ENCODE results near the gene IQCC.
"Not testable (repeated sequence)": the region's sequence is repeated elsewhere in the genome, so short reads cannot be mapped to it uniquely, and the experiment has no call there.

Gene IQCC

DNA sequence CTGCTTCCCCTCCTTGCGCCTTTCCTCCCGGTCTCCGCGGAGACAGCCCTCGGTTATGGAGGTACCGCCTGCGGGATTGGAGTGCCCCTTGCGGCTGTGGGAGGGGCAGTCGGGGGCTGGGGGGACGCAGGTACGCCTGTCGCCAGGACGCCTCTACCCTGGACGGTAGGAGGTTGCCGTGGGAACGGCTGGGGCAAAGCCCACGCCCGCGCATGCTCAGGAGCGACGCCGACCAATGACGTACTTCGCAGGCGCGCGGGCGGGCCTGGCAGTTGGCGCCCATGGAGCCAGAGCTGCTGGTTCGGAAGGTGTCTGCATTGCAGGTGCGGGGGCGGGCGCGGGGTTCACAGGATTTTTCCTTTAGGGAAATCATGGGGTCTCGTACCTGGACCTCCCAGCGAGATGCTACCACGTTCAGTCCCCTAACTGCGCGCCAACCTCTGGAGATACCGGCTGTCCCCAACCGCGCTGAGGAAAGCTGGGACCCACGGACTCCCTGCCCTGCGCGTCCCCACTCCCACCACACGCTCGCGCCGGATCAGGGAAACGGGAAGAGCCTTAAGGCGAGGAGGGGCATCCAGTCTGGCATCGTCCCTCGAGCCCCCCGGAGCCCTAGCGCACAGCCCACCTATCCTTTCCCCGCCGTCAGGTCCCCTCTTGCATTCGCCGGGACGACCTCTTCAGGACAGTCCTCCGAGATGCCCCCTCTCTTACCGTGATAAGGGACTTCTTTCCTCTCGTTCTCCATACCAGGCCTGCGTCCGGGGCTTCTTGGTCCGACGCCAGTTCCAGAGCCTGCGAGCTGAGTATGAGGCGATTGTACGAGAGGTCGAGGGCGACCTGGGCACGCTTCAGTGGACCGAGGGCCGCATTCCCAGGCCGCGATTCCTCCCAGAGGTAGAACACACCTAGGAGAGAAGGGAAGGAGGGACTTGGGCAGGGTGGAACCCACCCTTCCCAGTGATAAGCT is at the start of gene IQCC:
Gene IQCC, plus strand, starts transcription at position 271 of the 970 bp plus-strand sequence. Its CDS starts 11 bp downstream, at position 282.
- H3K27ac ChIP-seq (ENCODE audit: low read depth, low read length), result no peak within 1 kb of the TSS
- peak within 1 kb of the TSS; percentile 83 to 84 for H3K4me3 ChIP-seq (ENCODE audit: low read depth in 1 of 2, low read length in 2 of 2)
- peaks cover 24 to 43% of the 10 kb centered on the region in 2 donors for H3K4me1 ChIP-seq (ENCODE audit: control insufficient read depth in 1 of 2, insufficient read depth in 2 of 2, low read length in 2 of 2)

GRCh38 chr1:32159189-32159588 is 46.3 kb upstream of the IQCC start:
- Histone ChIP-seq H3K27ac (ENCODE audit: low read depth, low read length) (no peak overlapping the region), H3K27me3 (ENCODE audit: control insufficient read depth in 1 of 2, insufficient read depth in 2 of 2, low read length in 2 of 2) (no peaks in the 10 kb centered on the region), H3K4me3 (ENCODE audit: low read depth in 1 of 2, low read length in 2 of 2) (no peak overlapping the region), H3K9me3 (ENCODE audit: control insufficient read depth in 1 of 2, low read length in 2 of 2) (no peaks in the 10 kb centered on the region), H3K4me1 (ENCODE audit: control insufficient read depth in 1 of 2, insufficient read depth in 2 of 2, low read length in 2 of 2) (no peaks in the 10 kb centered on the region), H3K9ac (ENCODE audit: low read depth in 1 of 2, low read length in 2 of 2) (no peak overlapping the region), H3K36me3 (ENCODE audit: control insufficient read depth in 1 of 2, insufficient read depth in 2 of 2, low read length in 2 of 2) (peaks cover 48 to 86% of the 10 kb centered on the region in 2 donors)

More for the DNA sequence above, at the start of gene IQCC:
- Histone ChIP-seq H3K36me3 (ENCODE audit: control insufficient read depth in 1 of 2, insufficient read depth in 2 of 2, low read length in 2 of 2) (peaks cover 0 to 4% of the 10 kb centered on the region in 2 donors), H3K9ac (ENCODE audit: low read depth in 1 of 2, low read length in 2 of 2) (peak within 1 kb of the TSS; percentile 90 to 97), H3K27me3 (ENCODE audit: control insufficient read depth in 1 of 2, insufficient read depth in 2 of 2, low read length in 2 of 2) (no peaks in the 10 kb centered on the region), H3K9me3 (ENCODE audit: control insufficient read depth in 1 of 2, low read length in 2 of 2) (no peaks in the 10 kb centered on the region)

DNA sequence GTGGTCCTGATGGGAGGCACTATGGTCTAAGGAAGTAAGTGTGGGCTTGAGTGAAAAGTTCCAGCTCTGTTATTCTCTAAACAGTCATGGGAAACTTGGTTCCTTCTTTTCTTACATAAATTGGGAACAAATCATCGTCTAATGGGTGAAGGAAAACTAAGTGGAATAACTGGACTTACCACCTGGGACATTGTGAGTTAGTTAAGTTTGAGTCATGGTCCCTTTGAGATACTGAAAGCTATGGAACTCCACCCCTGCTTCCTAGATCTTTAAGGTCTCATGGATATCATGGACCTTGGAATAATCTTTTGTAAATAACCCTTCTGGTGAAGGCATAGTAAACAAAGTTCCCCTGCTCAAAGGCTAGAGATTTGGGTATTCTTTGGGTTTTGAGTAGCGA is 42.1 kb upstream of the IQCC start:
- H3K27me3 ChIP-seq (ENCODE audit: control insufficient read depth in 1 of 2, insufficient read depth in 2 of 2, low read length in 2 of 2), result no peaks in the 10 kb centered on the region

DNA sequence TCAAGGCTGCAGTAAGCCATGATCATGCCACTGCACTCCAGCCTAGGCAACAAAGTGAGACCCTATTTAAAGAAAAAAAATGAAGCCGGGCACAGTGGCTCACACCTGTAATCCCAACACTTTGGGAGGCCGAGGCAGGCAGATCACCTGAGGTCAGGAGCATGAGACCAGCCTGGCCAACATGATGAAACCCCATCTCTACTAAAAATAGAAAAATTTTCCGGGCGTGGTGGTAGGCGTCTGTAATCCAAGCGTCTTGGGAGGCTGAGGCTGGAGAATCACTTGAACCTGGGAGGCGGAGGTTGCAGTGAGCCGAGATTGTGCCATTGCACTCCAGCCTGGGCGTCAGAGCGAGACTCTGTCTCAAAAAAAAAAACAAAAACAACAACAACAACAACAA is 39.8 kb upstream of the IQCC start:
- not testable (repeated sequence) for H3K27me3 ChIP-seq (ENCODE audit: control insufficient read depth in 1 of 2, insufficient read depth in 2 of 2, low read length in 2 of 2); H3K4me3 ChIP-seq (ENCODE audit: low read depth in 1 of 2, low read length in 2 of 2); H3K9ac ChIP-seq (ENCODE audit: low read depth in 1 of 2, low read length in 2 of 2); H3K9me3 ChIP-seq (ENCODE audit: control insufficient read depth in 1 of 2, low read length in 2 of 2); H3K4me1 ChIP-seq (ENCODE audit: control insufficient read depth in 1 of 2, insufficient read depth in 2 of 2, low read length in 2 of 2); H3K27ac ChIP-seq (ENCODE audit: low read depth, low read length)
- H3K36me3 ChIP-seq (ENCODE audit: control insufficient read depth in 1 of 2, insufficient read depth in 2 of 2, low read length in 2 of 2), result peaks cover 52 to 81% of the 10 kb centered on the region in 2 donors

More for the DNA sequence above, 42.1 kb upstream of the IQCC start:
- H3K4me3 ChIP-seq (ENCODE audit: low read depth in 1 of 2, low read length in 2 of 2), result no peak overlapping the region
- peaks cover 44 to 81% of the 10 kb centered on the region in 2 donors for H3K36me3 ChIP-seq (ENCODE audit: control insufficient read depth in 1 of 2, insufficient read depth in 2 of 2, low read length in 2 of 2)
- no peak overlapping the region for H3K27ac ChIP-seq (ENCODE audit: low read depth, low read length)
- no peaks in the 10 kb centered on the region for H3K9me3 ChIP-seq (ENCODE audit: control insufficient read depth in 1 of 2, low read length in 2 of 2)
- H3K4me1 ChIP-seq (ENCODE audit: control insufficient read depth in 1 of 2, insufficient read depth in 2 of 2, low read length in 2 of 2), result no peaks in the 10 kb centered on the region
- no peak overlapping the region for H3K9ac ChIP-seq (ENCODE audit: low read depth in 1 of 2, low read length in 2 of 2)

- Histone ChIP-seq H3K9me3 (ENCODE audit: control insufficient read depth in 1 of 2, low read length in 2 of 2) (no peaks in the 10 kb centered on the region), H3K27me3 (ENCODE audit: control insufficient read depth in 1 of 2, insufficient read depth in 2 of 2, low read length in 2 of 2) (no peaks in the 10 kb centered on the region), H3K27ac (ENCODE audit: low read depth, low read length) (no peak overlapping the region), H3K9ac (ENCODE audit: low read depth in 1 of 2, low read length in 2 of 2) (no peak overlapping the region), H3K4me3 (ENCODE audit: low read depth in 1 of 2, low read length in 2 of 2) (no peak overlapping the region), H3K36me3 (ENCODE audit: control insufficient read depth in 1 of 2, insufficient read depth in 2 of 2, low read length in 2 of 2) (peaks cover 38 to 59% of the 10 kb centered on the region in 2 donors), H3K4me1 (ENCODE audit: control insufficient read depth in 1 of 2, insufficient read depth in 2 of 2, low read length in 2 of 2) (no peaks in the 10 kb centered on the region)
Observed at GRCh38 chr1:32170991-32171390, 34.5 kb upstream of the IQCC start.

DNA sequence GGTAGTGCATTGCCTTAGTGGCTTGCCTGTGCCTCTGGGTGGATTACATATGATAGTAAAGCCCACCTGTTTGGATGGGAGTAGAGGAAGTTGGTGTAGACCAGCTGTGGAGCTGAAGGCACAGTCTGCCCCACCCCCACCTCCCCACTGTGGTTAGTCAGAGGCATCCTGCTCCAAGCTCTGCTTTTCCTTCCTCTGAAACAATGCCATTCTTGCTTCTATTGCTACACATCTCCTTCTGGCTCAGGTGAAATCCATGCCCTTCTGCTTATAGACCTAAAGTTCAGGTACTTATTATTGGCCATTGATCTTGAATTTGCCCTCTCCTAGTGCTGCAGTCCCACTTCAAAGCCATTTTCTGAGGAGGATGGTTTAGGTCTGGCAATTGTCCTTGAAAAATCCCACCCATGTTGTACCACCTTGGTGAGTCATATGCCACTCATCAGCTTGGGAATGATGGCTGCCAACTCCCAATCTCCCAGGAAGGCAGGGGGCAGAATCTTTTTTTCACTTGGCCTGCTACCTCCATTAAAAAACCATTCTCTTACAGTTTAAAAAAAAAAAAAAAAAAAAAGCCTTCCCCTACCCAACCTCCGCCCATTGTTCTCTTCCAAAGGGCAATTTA is 32.7 kb upstream of the IQCC start:
- no peak overlapping the region for H3K27ac ChIP-seq (ENCODE audit: low read depth, low read length)
- H3K9me3 ChIP-seq (ENCODE audit: control insufficient read depth in 1 of 2, low read length in 2 of 2), result no peaks in the 10 kb centered on the region
- no peak overlapping the region for H3K4me3 ChIP-seq (ENCODE audit: low read depth in 1 of 2, low read length in 2 of 2)
- H3K27me3 ChIP-seq (ENCODE audit: control insufficient read depth in 1 of 2, insufficient read depth in 2 of 2, low read length in 2 of 2), result no peaks in the 10 kb centered on the region
- no peaks in the 10 kb centered on the region for H3K4me1 ChIP-seq (ENCODE audit: control insufficient read depth in 1 of 2, insufficient read depth in 2 of 2, low read length in 2 of 2)
- peaks cover 29 to 45% of the 10 kb centered on the region in 2 donors for H3K36me3 ChIP-seq (ENCODE audit: control insufficient read depth in 1 of 2, insufficient read depth in 2 of 2, low read length in 2 of 2)
- H3K9ac ChIP-seq (ENCODE audit: low read depth in 1 of 2, low read length in 2 of 2), result no peak overlapping the region

- H3K27ac ChIP-seq (ENCODE audit: low read depth, low read length), result peak overlapping the region; percentile 92
- peaks cover 0 to 5% of the 10 kb centered on the region in 2 donors for H3K36me3 ChIP-seq (ENCODE audit: control insufficient read depth in 1 of 2, insufficient read depth in 2 of 2, low read length in 2 of 2)
- H3K9me3 ChIP-seq (ENCODE audit: control insufficient read depth in 1 of 2, low read length in 2 of 2), result no peaks in the 10 kb centered on the region
- peaks cover 24 to 26% of the 10 kb centered on the region in 2 donors for H3K4me1 ChIP-seq (ENCODE audit: control insufficient read depth in 1 of 2, insufficient read depth in 2 of 2, low read length in 2 of 2)
- peak overlapping the region; percentile 73 to 78 for H3K4me3 ChIP-seq (ENCODE audit: low read depth in 1 of 2, low read length in 2 of 2)
- H3K27me3 ChIP-seq (ENCODE audit: control insufficient read depth in 1 of 2, insufficient read depth in 2 of 2, low read length in 2 of 2), result no peaks in the 10 kb centered on the region
- H3K9ac ChIP-seq (ENCODE audit: low read depth in 1 of 2, low read length in 2 of 2), result peak overlapping the region; percentile 67 to 89
Observed at GRCh38 chr1:32178380-32179192, 26.9 kb upstream of the IQCC start.

DNA sequence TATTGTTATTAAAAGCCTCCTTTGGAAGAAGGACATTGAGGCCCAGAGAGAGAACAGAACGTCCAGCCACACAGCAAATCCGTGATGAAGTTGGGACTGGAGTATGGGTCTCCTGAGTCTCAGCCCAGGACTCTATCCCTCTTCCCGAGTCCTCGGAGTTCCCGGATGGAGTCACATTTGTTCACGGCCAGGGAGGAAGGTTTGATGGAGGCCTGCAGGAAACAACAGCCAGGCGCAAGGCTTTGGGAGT is 26.4 kb upstream of the IQCC start:
- H3K4me3 ChIP-seq (ENCODE audit: low read depth in 1 of 2, low read length in 2 of 2), result peak overlapping the region; percentile 73 to 78
- H3K9ac ChIP-seq (ENCODE audit: low read depth in 1 of 2, low read length in 2 of 2), result peak overlapping the region; percentile 67 to 89
- H3K4me1 ChIP-seq (ENCODE audit: control insufficient read depth in 1 of 2, insufficient read depth in 2 of 2, low read length in 2 of 2), result peaks cover 24 to 26% of the 10 kb centered on the region in 2 donors
- peak overlapping the region; percentile 92 for H3K27ac ChIP-seq (ENCODE audit: low read depth, low read length)
- no peaks in the 10 kb centered on the region for H3K27me3 ChIP-seq (ENCODE audit: control insufficient read depth in 1 of 2, insufficient read depth in 2 of 2, low read length in 2 of 2)
- H3K9me3 ChIP-seq (ENCODE audit: control insufficient read depth in 1 of 2, low read length in 2 of 2), result no peaks in the 10 kb centered on the region
- peaks cover 2 to 11% of the 10 kb centered on the region in 2 donors for H3K36me3 ChIP-seq (ENCODE audit: control insufficient read depth in 1 of 2, insufficient read depth in 2 of 2, low read length in 2 of 2)

GRCh38 chr1:32179443-32180185 is 25.9 kb upstream of the IQCC start, which contains the start of gene TXLNA:
Gene TXLNA (plus strand): TSS chr1:32179675. CDS start chr1:32180346, 671 bp downstream.
- Histone ChIP-seq H3K27ac (ENCODE audit: low read depth, low read length) (peak within 1 kb of the TSS; percentile 92), H3K36me3 (ENCODE audit: control insufficient read depth in 1 of 2, insufficient read depth in 2 of 2, low read length in 2 of 2) (peaks cover 7 to 15% of the 10 kb centered on the region in 2 donors), H3K9ac (ENCODE audit: low read depth in 1 of 2, low read length in 2 of 2) (peak within 1 kb of the TSS; percentile 83 to 89), H3K4me1 (ENCODE audit: control insufficient read depth in 1 of 2, insufficient read depth in 2 of 2, low read length in 2 of 2) (peaks cover 24 to 26% of the 10 kb centered on the region in 2 donors), H3K27me3 (ENCODE audit: control insufficient read depth in 1 of 2, insufficient read depth in 2 of 2, low read length in 2 of 2) (no peaks in the 10 kb centered on the region), H3K9me3 (ENCODE audit: control insufficient read depth in 1 of 2, low read length in 2 of 2) (no peaks in the 10 kb centered on the region), H3K4me3 (ENCODE audit: low read depth in 1 of 2, low read length in 2 of 2) (peak within 1 kb of the TSS; percentile 73 to 78)

Measured in duodenal mucosa (tissue), 2 donors.